H9 (cell line): Measurements from ENCODE around the gene ENPP7. TPM values are rescaled to one million over a fixed set of nuclear protein-coding genes. Genes with fewer than 3 reads are reported as not detected.
A peak's percentile ranks its signal among the peaks of the same experiment; 100 is the strongest.

Experiments
- DNase-seq: peaks from one replicate; pipeline ENCODE4 v3.0.0-alpha.2; 2017
- H2AFZ ChIP-seq: one replicate; pipeline ENCODE4 v1.6.1; 2013; ENCODE audit warnings: mild to moderate bottlenecking, low read length, control low read depth, moderate library complexity
- H2AK5ac ChIP-seq: 2 replicates; pipeline ENCODE4 v1.6.1; 2013; ENCODE audit warnings: low read length, control low read depth, mixed read lengths; ENCODE audit not compliant: insufficient read length
- H2BK120ac ChIP-seq: one replicate; pipeline ENCODE4 v1.6.1; 2013; ENCODE audit warnings: low read depth, mild to moderate bottlenecking, low read length, control low read depth, inconsistent platforms; ENCODE audit not compliant: poor library complexity, severe bottlenecking
- H2BK12ac ChIP-seq: 2 replicates; pipeline ENCODE4 v1.6.1; 2013; ENCODE audit warnings: low read length, control low read depth, mixed read lengths, low read depth; ENCODE audit not compliant: insufficient read length
- H2BK15ac ChIP-seq: 2 replicates; pipeline ENCODE4 v1.6.1; 2013; ENCODE audit warnings: low read depth, low read length, control low read depth
- H2BK20ac ChIP-seq: one replicate; pipeline ENCODE4 v1.6.1; 2013; ENCODE audit warnings: low read depth, mild to moderate bottlenecking, low read length, control low read depth, inconsistent platforms; ENCODE audit not compliant: poor library complexity, severe bottlenecking
- H2BK5ac ChIP-seq: 2 replicates; pipeline ENCODE4 v1.6.1; 2013; ENCODE audit warnings: low read length, control low read depth, mixed read lengths; ENCODE audit not compliant: insufficient read length
- H3K14ac ChIP-seq: 2 replicates; pipeline ENCODE4 v1.6.1; 2013; ENCODE audit warnings: low read length, control low read depth; ENCODE audit not compliant: insufficient read depth
- H3K18ac ChIP-seq: 2 replicates; pipeline ENCODE4 v1.6.1; 2013; ENCODE audit warnings: low read depth, mild to moderate bottlenecking, mixed read lengths, low read length, control low read depth; ENCODE audit not compliant: insufficient read length
- H3K23ac ChIP-seq: 2 replicates; pipeline ENCODE4 v1.6.1; 2013; ENCODE audit warnings: low read length, control low read depth, mixed read lengths, low read depth; ENCODE audit not compliant: insufficient read length
- H3K23me2 ChIP-seq: 2 replicates; pipeline ENCODE4 v1.6.1; 2013; ENCODE audit warnings: low read depth, mild to moderate bottlenecking, mixed read lengths, low read length, control low read depth; ENCODE audit not compliant: insufficient read length, poor library complexity, severe bottlenecking
- H3K27ac ChIP-seq: 2 replicates; pipeline ENCODE4 v1.5.1; 2013; ENCODE audit warnings: low read length, control low read depth, mixed read lengths, low read depth; ENCODE audit not compliant: insufficient read length
- H3K27me3 ChIP-seq: 2 replicates; pipeline ENCODE4 v1.6.1; 2013; ENCODE audit warnings: low read length, control low read depth, inconsistent platforms; ENCODE audit not compliant: insufficient read depth
- H3K4ac ChIP-seq: 2 replicates; pipeline ENCODE4 v1.6.1; 2013; ENCODE audit warnings: low read depth, mild to moderate bottlenecking, control low read depth, inconsistent platforms, low read length, moderate library complexity
- H3K4me1 ChIP-seq: 2 replicates; pipeline ENCODE4 v1.6.1; 2013; ENCODE audit warnings: low read length, control low read depth, inconsistent platforms; ENCODE audit not compliant: insufficient read depth
- H3K4me2 ChIP-seq: 2 replicates; pipeline ENCODE4 v1.6.1; 2013; ENCODE audit warnings: low read length, control low read depth, mixed read lengths; ENCODE audit not compliant: insufficient read length, insufficient read depth
- H3K56ac ChIP-seq: 2 replicates; pipeline ENCODE4 v1.6.1; 2013; ENCODE audit warnings: low read depth, mild to moderate bottlenecking, mixed read lengths, low read length, control low read depth; ENCODE audit not compliant: insufficient read length
- H3K79me1 ChIP-seq: 2 replicates; pipeline ENCODE4 v1.6.1; 2013; ENCODE audit warnings: low read depth, mild to moderate bottlenecking, moderate library complexity, low read length, control low read depth, inconsistent platforms; ENCODE audit not compliant: insufficient read depth, poor library complexity, severe bottlenecking
- H3K79me2 ChIP-seq: 2 replicates; pipeline ENCODE4 v1.6.1; 2013; ENCODE audit warnings: low read length, control low read depth, inconsistent platforms; ENCODE audit not compliant: insufficient read depth
- H3K9ac ChIP-seq: 2 replicates; pipeline ENCODE4 v1.6.1; 2013; ENCODE audit warnings: low read length, control low read depth, mixed read lengths; ENCODE audit not compliant: insufficient read length; ENCODE audit errors: extremely low read depth
- H3K9me3 ChIP-seq: one replicate; pipeline ENCODE4 v1.6.1; 2013; ENCODE audit warnings: low read depth, low read length, inconsistent platforms; ENCODE audit not compliant: control insufficient read depth
- H3T11ph ChIP-seq: one replicate; pipeline ENCODE4 v1.6.1; 2013; ENCODE audit warnings: mild to moderate bottlenecking, low read length, control low read depth, inconsistent platforms
- H4K20me1 ChIP-seq: one replicate; pipeline ENCODE4 v1.6.1; 2013; ENCODE audit not compliant: control insufficient read depth, insufficient read length, insufficient read depth
- H4K5ac ChIP-seq: 2 replicates; pipeline ENCODE4 v1.6.1; 2013; ENCODE audit warnings: low read depth, mild to moderate bottlenecking, mixed read lengths, low read length, control low read depth; ENCODE audit not compliant: insufficient read length
- H4K8ac ChIP-seq: replicated peaks from 2 replicates; pipeline ENCODE4 v1.6.1; 2013; ENCODE audit warnings: low read length, control low read depth, mixed read lengths, low read depth; ENCODE audit not compliant: insufficient read length
- H4K91ac ChIP-seq: 2 replicates; pipeline ENCODE4 v1.6.1; 2013; ENCODE audit warnings: low read depth, mild to moderate bottlenecking, moderate library complexity, mixed read lengths, low read length, control low read depth; ENCODE audit not compliant: insufficient read length
- H3K27ac Mint-ChIP-seq, 3 experiments: 2 replicates in 2 of 3; 3 replicates in 1 of 3; pipeline ENCODE4 v1.8.0; 2020 to 2021; ENCODE audit warnings: mixed read lengths in 3 of 3, mild to moderate bottlenecking in 1 of 3, moderate library complexity in 1 of 3
- H3K27me3 Mint-ChIP-seq: 2 replicates; pipeline ENCODE4 v1.8.0; 2021; ENCODE audit warnings: low read depth, mild to moderate bottlenecking, moderate library complexity, mixed read lengths
- H3K36me3 Mint-ChIP-seq, 3 experiments: 2 replicates in 2 of 3; 3 replicates in 1 of 3; pipeline ENCODE4 v1.8.0; 2020 to 2021; ENCODE audit warnings: low read depth in 3 of 3, mixed read lengths in 3 of 3; ENCODE audit not compliant: insufficient read depth in 1 of 3
- H3K4me1 Mint-ChIP-seq, 2 experiments: 2 replicates each; pipeline ENCODE4 v1.8.0; 2020; ENCODE audit warnings: mixed read lengths in 2 of 2
- H3K4me3 Mint-ChIP-seq, 2 experiments: 2 replicates in 1 of 2; 3 replicates in 1 of 2; pipeline ENCODE4 v1.8.0; 2020 to 2021; ENCODE audit warnings: mild to moderate bottlenecking in 2 of 2, mixed read lengths in 2 of 2, moderate library complexity in 1 of 2
- H3K9me3 Mint-ChIP-seq, 2 experiments: 2 replicates in 1 of 2; 3 replicates in 1 of 2; pipeline ENCODE4 v1.8.0; 2020; ENCODE audit warnings: mild to moderate bottlenecking in 2 of 2, mixed read lengths in 2 of 2, moderate library complexity in 1 of 2
- CTCF ChIP-seq: fragments of 200-600 bp; sonication (generic); conservative IDR thresholded peaks from 3 replicates; pipeline ENCODE4 v1.8.0; 2021; ENCODE audit warnings: antibody characterized with exemption, mild to moderate bottlenecking
- WGBS: extraction: QIAGEN DNeasy Blood & Tissue Kit; methylation state at CpG from one replicate; pipeline ENCODE4 v1.1.7; 2013; ENCODE audit warnings: missing lambda C conversion rate, low lambda C conversion rate, mixed read lengths; ENCODE audit not compliant: insufficient read length; ENCODE audit errors: extremely low coverage; 5-methylcytosine and 5-hydroxymethylcytosine counted together
- total RNA-seq: library from RNA; stranded (reverse); gene quantifications from 2 replicates; pipeline ENCODE4 v1.2.1, GENCODE V29; 2021

ENPP7 gene
- total RNA-seq, 1 experiment from 2014 or later: not detected

- no peak overlapping the region for H3K56ac ChIP-seq
- H4K8ac ChIP-seq: no peak overlapping the region
- H4K5ac ChIP-seq: no peak overlapping the region
- H3K27me3 Mint-ChIP-seq: peaks cover 14% of the 10 kb centered on the region
- H2BK15ac ChIP-seq: no peak overlapping the region
- no peak overlapping the region for H3K4ac ChIP-seq
- no peak overlapping the region for H2BK5ac ChIP-seq
- no peaks in the 10 kb centered on the region for H4K20me1 ChIP-seq
- H2BK120ac ChIP-seq: no peak overlapping the region
- H3T11ph ChIP-seq: no peak overlapping the region
- WGBS: no CpG with 5 or more reads among the region's 29 CpGs
- H3K27me3 ChIP-seq: no peaks in the 10 kb centered on the region
- peak overlapping the region in 1 of 3 experiments; percentile 48; a peak in 1 of 7 replicates for H3K27ac Mint-ChIP-seq
- no peak overlapping the region for H4K91ac ChIP-seq
- DNase-seq: no peak
- no peaks in the 10 kb centered on the region for H3K4me1 ChIP-seq
- no peak overlapping the region for H3K23ac ChIP-seq
- no peak overlapping the region for H3K27ac ChIP-seq
- H3K9me3 Mint-ChIP-seq: no peaks in the 10 kb centered on the region; a peak in 1 of 5 replicates
- H3K14ac ChIP-seq: no peak overlapping the region
- H3K4me2 ChIP-seq: no peak overlapping the region
- TF ChIP-seq CTCF: no peak
- no peak overlapping the region for H2BK20ac ChIP-seq
- no peaks in the 10 kb centered on the region for H3K36me3 Mint-ChIP-seq
- H3K4me3 Mint-ChIP-seq: no peak overlapping the region
- H3K18ac ChIP-seq: no peak overlapping the region
- H3K9me3 ChIP-seq: no peaks in the 10 kb centered on the region
- H3K4me1 Mint-ChIP-seq: peaks cover 3 to 18% of the 10 kb centered on the region in 2 experiments; a peak in 2 of 4 replicates
- H3K79me2 ChIP-seq: no peaks in the 10 kb centered on the region
- no peak overlapping the region for H2AK5ac ChIP-seq
- H2AFZ ChIP-seq: no peak overlapping the region
- no peak overlapping the region for H3K9ac ChIP-seq
- H3K23me2 ChIP-seq: no peaks in the 10 kb centered on the region
- H3K79me1 ChIP-seq: no peaks in the 10 kb centered on the region
- H2BK12ac ChIP-seq: no peak overlapping the region
Observed at GRCh38 chr17:79684132-79684985, 46.4 kb upstream of the ENPP7 start.
